Measurements from ENCODE around the gene MTA2.

MTA2 gene

GRCh38 chr11:62580959-62581715 is 20.5 kb downstream of the MTA2 start:
- Histone ChIP-seq H3K27ac (no peak overlapping the region), H3K4me2 (no peak overlapping the region), H4K20me1 (peaks cover 0 to 6% (median 0%) of the 10 kb centered on the region in 11 experiments; a peak in 1 of 22 replicates), H3K4me1 (peaks cover 0 to 17% (median 10%) of the 10 kb centered on the region in 10 experiments; a peak in 12 of 20 replicates), H3K9me3 (replicated peaks in 1 of 11) (no peaks in the 10 kb centered on the region), H3K27me3 (no peaks in the 10 kb centered on the region), H3K9ac (peak overlapping the region in 1 of 11 experiments; percentile 9; a peak in 2 of 22 replicates), H3K4me3 (no peak overlapping the region), H3K36me3 (peaks cover 85 to 100% (median 94%) of the 10 kb centered on the region in 11 experiments)
- TF ChIP-seq Cebpa-rat (IDR thresholded peaks at IDR 0.05) = no peak

GRCh38 chr11:62579252-62579651 is 22.4 kb downstream of the MTA2 start:
- Histone ChIP-seq H4K20me1 (peaks cover 0 to 6% (median 0%) of the 10 kb centered on the region in 11 experiments; a peak in 2 of 22 replicates), H3K9ac (no peak overlapping the region; a peak in 1 of 22 replicates), H3K4me2 (no peak overlapping the region), H3K27ac (no peak overlapping the region), H3K27me3 (no peaks in the 10 kb centered on the region), H3K4me1 (peaks cover 13 to 35% (median 26%) of the 10 kb centered on the region in 10 experiments), H3K36me3 (peaks cover 76 to 92% (median 85%) of the 10 kb centered on the region in 11 experiments), H3K9me3 (replicated peaks in 1 of 11) (no peaks in the 10 kb centered on the region), H3K4me3 (no peak overlapping the region)
- TF ChIP-seq Cebpa-rat (IDR thresholded peaks at IDR 0.05) = no peak

GRCh38 chr11:62578541-62578940 is 23.1 kb downstream of the MTA2 start:
- Histone ChIP-seq H3K4me3 (no peak overlapping the region), H3K4me2 (no peak overlapping the region), H3K27ac (no peak overlapping the region), H4K20me1 (peaks cover 0 to 6% (median 0%) of the 10 kb centered on the region in 11 experiments; a peak in 2 of 22 replicates), H3K36me3 (peaks cover 71 to 85% (median 79%) of the 10 kb centered on the region in 11 experiments), H3K9me3 (replicated peaks in 1 of 11) (no peaks in the 10 kb centered on the region), H3K9ac (peak overlapping the region in 1 of 11 experiments; percentile 34; a peak in 2 of 22 replicates), H3K27me3 (no peaks in the 10 kb centered on the region), H3K4me1 (peaks cover 13 to 35% (median 26%) of the 10 kb centered on the region in 10 experiments)
- TF ChIP-seq Cebpa-rat (IDR thresholded peaks at IDR 0.05) = no peak

GRCh38 chr11:62577046-62577714 is 24.5 kb downstream of the MTA2 start:
- no peaks in the 10 kb centered on the region for H3K9me3 ChIP-seq (replicated peaks in 1 of 11)
- TF ChIP-seq Cebpa-rat (IDR thresholded peaks at IDR 0.05) = no peak
- H3K4me3 ChIP-seq = no peak overlapping the region
- H3K4me1 ChIP-seq = peaks cover 19 to 41% (median 31%) of the 10 kb centered on the region in 10 experiments
- H4K20me1 ChIP-seq = peaks cover 5 to 13% (median 11%) of the 10 kb centered on the region in 11 experiments; a peak in 15 of 22 replicates
- peaks cover 66 to 82% (median 75%) of the 10 kb centered on the region in 11 experiments for H3K36me3 ChIP-seq
- peak overlapping the region in 5 of 11 experiments; percentile 16 to 86 (median 37); a peak in 6 of 22 replicates for H3K27ac ChIP-seq
- peak overlapping the region; percentile 15 to 97 (median 84); a peak in 17 of 22 replicates for H3K9ac ChIP-seq
- no peaks in the 10 kb centered on the region for H3K27me3 ChIP-seq
- peak overlapping the region in 5 of 11 experiments; percentile 0 to 39 (median 25); a peak in 7 of 22 replicates for H3K4me2 ChIP-seq

- peak overlapping the region in 4 of 10 experiments; percentile 70 to 94 (median 81); a peak in 5 of 20 replicates for H3K4me3 ChIP-seq
- peak overlapping the region; percentile 89 to 98 (median 95) for H3K4me2 ChIP-seq
- H3K27me3 ChIP-seq = no peaks in the 10 kb centered on the region
- H3K27ac ChIP-seq = peak overlapping the region in 7 of 11 experiments; percentile 83 to 90 (median 86); a peak in 11 of 22 replicates
- TF ChIP-seq Cebpa-rat (IDR thresholded peaks at IDR 0.05) = no peak
- H3K4me1 ChIP-seq = peaks cover 32 to 55% (median 44%) of the 10 kb centered on the region in 10 experiments
- H3K9me3 ChIP-seq (replicated peaks in 1 of 11) = no peaks in the 10 kb centered on the region
- peaks cover 66 to 82% (median 75%) of the 10 kb centered on the region in 11 experiments for H3K36me3 ChIP-seq
- peaks cover 18 to 27% (median 21%) of the 10 kb centered on the region in 11 experiments; a peak in 21 of 22 replicates for H4K20me1 ChIP-seq
- H3K9ac ChIP-seq = peak overlapping the region; percentile 80 to 97 (median 89); a peak in 20 of 22 replicates
Observed at GRCh38 chr11:62575837-62576236, 25.8 kb downstream of the MTA2 start.

- Histone ChIP-seq H3K4me2 (peak overlapping the region; percentile 89 to 98 (median 95)), H4K20me1 (peaks cover 23 to 33% (median 28%) of the 10 kb centered on the region in 11 experiments; a peak in 21 of 22 replicates), H3K4me3 (peak overlapping the region; percentile 70 to 100 (median 92)), H3K27me3 (no peaks in the 10 kb centered on the region), H3K27ac (peak overlapping the region; percentile 63 to 90 (median 85); a peak in 21 of 22 replicates), H3K36me3 (peaks cover 68 to 82% (median 75%) of the 10 kb centered on the region in 11 experiments), H3K9me3 (replicated peaks in 1 of 11) (no peaks in the 10 kb centered on the region), H3K9ac (peak overlapping the region; percentile 80 to 97 (median 89)), H3K4me1 (peaks cover 39 to 62% (median 51%) of the 10 kb centered on the region in 10 experiments)
- no peak for TF ChIP-seq Cebpa-rat (IDR thresholded peaks at IDR 0.05)
Observed at GRCh38 chr11:62575156-62575555, 26.5 kb downstream of the MTA2 start.

GRCh38 chr11:62574363-62575071 is 27.1 kb downstream of the MTA2 start:
- no peak for TF ChIP-seq Cebpa-rat (IDR thresholded peaks at IDR 0.05)
- H3K9ac ChIP-seq = peak overlapping the region; percentile 80 to 97 (median 89)
- peaks cover 44 to 68% (median 56%) of the 10 kb centered on the region in 10 experiments for H3K4me1 ChIP-seq
- H3K27me3 ChIP-seq = no peaks in the 10 kb centered on the region
- peaks cover 29 to 40% (median 35%) of the 10 kb centered on the region in 11 experiments; a peak in 21 of 22 replicates for H4K20me1 ChIP-seq
- H3K4me2 ChIP-seq = peak overlapping the region; percentile 89 to 98 (median 95)
- H3K9me3 ChIP-seq (replicated peaks in 1 of 11) = no peaks in the 10 kb centered on the region
- H3K27ac ChIP-seq = peak overlapping the region; percentile 63 to 90 (median 85); a peak in 21 of 22 replicates
- H3K4me3 ChIP-seq = peak overlapping the region; percentile 70 to 100 (median 92)
- peaks cover 69 to 82% (median 75%) of the 10 kb centered on the region in 11 experiments for H3K36me3 ChIP-seq
